Calu3 (cell line): Measurements from ENCODE around the gene ARL4D. TPM values are rescaled to one million over a fixed set of nuclear protein-coding genes. Genes with fewer than 3 reads are reported as not detected.
A peak's percentile ranks its signal among the peaks of the same experiment; 100 is the strongest.

Experiments used
- BruUV-seq: library from RNA; stranded (reverse); fragments of 400-500 nt; replicated peaks from 2 replicates; lab custom pipeline; 2021; lab: Mats Ljungman, UMichigan
- CTCF ChIA-PET: fragments of 300-600 bp; sonication (Branson Sonifier 250); formaldehyde crosslinking; loops from one replicate; lab custom pipeline; 2022; ENCODE audit warnings: antibody characterized with exemption; lab: Charles Lee
- DNase-seq: peaks from one replicate; pipeline ENCODE4 v3.0.0; 2022
- H3K27ac Mint-ChIP-seq: one replicate; pipeline ENCODE4 v1.8.0; 2022; ENCODE audit warnings: mixed read lengths; ENCODE audit not compliant: unreplicated experiment
- H3K27me3 Mint-ChIP-seq: one replicate; pipeline ENCODE4 v1.8.0; 2022; ENCODE audit warnings: mixed read lengths; ENCODE audit not compliant: unreplicated experiment
- H3K36me3 Mint-ChIP-seq: one replicate; pipeline ENCODE4 v1.8.0; 2022; ENCODE audit warnings: mild to moderate bottlenecking, moderate library complexity, mixed read lengths; ENCODE audit not compliant: insufficient read depth, unreplicated experiment
- H3K4me1 Mint-ChIP-seq: one replicate; pipeline ENCODE4 v1.8.0; 2022; ENCODE audit warnings: mild to moderate bottlenecking, low read depth, mixed read lengths; ENCODE audit not compliant: unreplicated experiment
- H3K4me3 Mint-ChIP-seq: one replicate; pipeline ENCODE4 v1.8.0; 2022; ENCODE audit warnings: mild to moderate bottlenecking, low read depth, moderate library complexity, mixed read lengths; ENCODE audit not compliant: unreplicated experiment
- H3K9me3 Mint-ChIP-seq: one replicate; pipeline ENCODE4 v1.8.0; 2022; ENCODE audit warnings: low read depth, mixed read lengths; ENCODE audit not compliant: unreplicated experiment
- CTCF ChIP-seq: fragments of 200-600 bp; IDR thresholded peaks from one replicate; pipeline ENCODE4 v1.8.0; 2022; ENCODE audit warnings: antibody characterized with exemption; ENCODE audit not compliant: unreplicated experiment
- intact Hi-C: fragments of 100-400 bp; cut with micrococcal nuclease; formaldehyde crosslinking; loops from one replicate; pipeline ENCODE4 v1.10.0; 2022; ENCODE audit not compliant: unreplicated experiment
- total RNA-seq: library from RNA; stranded (reverse); gene quantifications from 2 replicates; pipeline ENCODE4 v1.2.3, GENCODE V29; 2022

The ARL4D gene
- total RNA-seq, 1 experiment from 2014 or later = 3.4 TPM

- TF ChIP-seq CTCF = no peak
- H3K36me3 Mint-ChIP-seq = peaks cover 30% of the 10 kb centered on the region
- no peaks in the 10 kb centered on the region for H3K9me3 Mint-ChIP-seq
- H3K27me3 Mint-ChIP-seq = peaks cover 13% of the 10 kb centered on the region
- BruUV-seq = no TSS peak
- H3K4me1 Mint-ChIP-seq = peaks cover 36% of the 10 kb centered on the region
- peak; percentile 70 for DNase-seq
- CTCF ChIA-PET = interaction anchor here (0.9 to 2.0 kb wide), 5 partner anchors 10 to 127 kb away, joined by 3 to 18 read pairs (median 10); partner anchors contain the start of gene DHX8
- H3K27ac Mint-ChIP-seq = peak overlapping the region; percentile 11
- intact Hi-C loops = no loop called here
- no peak overlapping the region for H3K4me3 Mint-ChIP-seq
These were observed 41.8 kb upstream of the ARL4D start for GRCh38 chr17:43356999-43357398.

DNA sequence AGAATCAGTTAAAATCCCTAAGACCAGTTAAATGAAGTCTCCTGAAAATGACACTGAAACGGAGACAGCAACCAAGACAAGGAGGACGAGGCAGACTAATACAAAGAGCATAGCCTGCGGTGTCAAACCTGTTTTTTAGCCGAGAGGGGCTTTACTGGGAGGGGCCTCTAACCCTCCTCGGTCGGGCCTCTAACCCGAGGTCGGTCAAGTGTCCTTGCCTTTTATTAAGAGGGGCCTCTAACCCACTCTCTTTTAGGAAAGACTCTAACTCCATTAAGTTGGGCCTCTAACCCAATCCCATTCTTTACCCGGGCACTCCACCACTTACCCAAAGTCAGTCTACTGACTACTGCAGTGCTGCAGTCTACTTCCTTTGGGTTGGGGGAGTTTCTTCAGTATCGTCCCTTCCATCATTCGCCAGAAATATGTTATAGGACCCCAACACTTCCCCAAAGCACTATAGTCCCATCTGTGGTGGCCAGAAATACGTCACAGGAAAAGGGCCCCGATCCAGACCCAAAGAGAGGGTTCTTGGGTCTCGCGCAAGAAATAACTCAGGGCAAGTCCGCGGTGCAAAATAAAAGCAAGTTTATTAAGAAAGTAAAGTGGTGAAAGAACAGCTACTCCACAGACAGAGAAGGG is 39.2 kb upstream of the ARL4D start:
- Mint-ChIP-seq H3K27ac (peak overlapping the region; percentile 100), H3K36me3 (peaks cover 32% of the 10 kb centered on the region), H3K9me3 (no peaks in the 10 kb centered on the region), H3K4me3 (peak overlapping the region; percentile 72), H3K27me3 (peaks cover 13% of the 10 kb centered on the region), H3K4me1 (peaks cover 36% of the 10 kb centered on the region)
- no TSS peak for BruUV-seq
- no peak for DNase-seq
- CTCF ChIA-PET = interaction anchor here (1.2 kb wide), 1 partner anchor 21 kb away, joined by 4 read pairs; no protein-coding TSS in a partner anchor
- no peak for TF ChIP-seq CTCF
- intact Hi-C loops = loop anchor here (2.0 kb wide), 1 partner anchor 29 kb away; no protein-coding TSS in a partner anchor

DNA sequence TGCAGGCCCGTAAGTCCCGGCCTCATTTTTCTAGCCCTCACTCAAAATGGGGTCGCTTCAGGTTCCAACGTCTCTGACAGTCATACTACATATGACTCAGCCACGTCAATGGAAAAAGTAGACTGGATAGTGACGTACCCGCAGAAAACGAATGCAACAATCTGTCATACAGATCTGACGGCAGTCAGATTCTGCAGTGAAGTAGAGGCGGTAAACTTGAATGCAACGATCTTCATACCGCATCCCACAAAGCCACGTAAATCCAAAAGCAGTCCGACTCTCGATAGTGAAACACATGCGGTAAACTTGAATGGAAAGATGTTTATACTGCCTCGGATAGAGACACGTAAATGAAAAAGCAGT is 38.4 kb upstream of the ARL4D start:
- peak overlapping the region; percentile 100 for H3K27ac Mint-ChIP-seq
- H3K9me3 Mint-ChIP-seq = no peaks in the 10 kb centered on the region
- peaks cover 38% of the 10 kb centered on the region for H3K36me3 Mint-ChIP-seq
- intact Hi-C loops = loop anchor here (2.0 kb wide), 1 partner anchor 28 kb away; no protein-coding TSS in a partner anchor
- H3K4me1 Mint-ChIP-seq = peaks cover 40% of the 10 kb centered on the region
- peaks cover 13% of the 10 kb centered on the region for H3K27me3 Mint-ChIP-seq
- no TSS peak for BruUV-seq
- CTCF ChIA-PET = interaction anchor here (0.5 to 2.3 kb wide), 10 partner anchors 8 to 232 kb away, joined by 3 to 16 read pairs (median 5); partner anchors contain the start of gene DHX8
- peak overlapping the region; percentile 72 for H3K4me3 Mint-ChIP-seq
- DNase-seq = peak; percentile 52
- TF ChIP-seq CTCF = no peak

DNA sequence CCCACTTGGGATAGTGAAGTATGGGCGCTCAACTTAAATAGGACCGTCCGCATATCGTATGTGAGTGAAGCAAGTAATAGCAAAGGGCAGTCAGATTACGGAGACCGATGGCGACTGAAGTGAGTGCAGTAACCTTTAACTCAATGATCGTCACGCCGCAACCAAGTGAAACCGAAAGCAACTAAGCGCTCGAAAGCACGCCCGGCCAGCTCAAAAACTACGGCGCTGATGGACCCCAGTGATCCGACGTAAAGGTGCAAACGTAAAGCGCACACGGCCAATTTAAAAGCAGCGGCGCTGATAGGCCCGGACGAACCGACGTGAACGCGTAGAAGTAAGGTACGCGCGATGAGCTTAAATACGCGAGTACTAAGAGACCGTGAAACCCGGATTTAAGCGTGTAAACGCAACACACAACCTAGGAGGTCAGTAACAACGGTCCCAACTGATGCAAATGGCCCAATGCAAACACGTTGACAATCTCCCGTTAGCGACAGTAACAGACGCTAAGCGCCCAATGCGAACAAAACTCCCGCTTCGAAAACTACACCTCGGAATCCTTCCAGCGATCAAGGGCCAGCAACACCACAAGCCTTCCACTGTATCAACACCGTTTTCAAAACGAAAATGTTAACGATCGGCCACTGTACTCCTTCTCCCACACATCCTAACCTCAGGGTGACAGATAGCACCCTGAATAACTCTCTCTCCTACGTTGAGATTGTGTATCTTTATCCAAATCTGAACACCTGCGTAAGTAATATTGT is 37.9 kb upstream of the ARL4D start:
- DNase-seq = peak; percentile 95
- peak overlapping the region; percentile 72 for H3K4me3 Mint-ChIP-seq
- no peaks in the 10 kb centered on the region for H3K9me3 Mint-ChIP-seq
- no peak for TF ChIP-seq CTCF
- peaks cover 42% of the 10 kb centered on the region for H3K4me1 Mint-ChIP-seq
- H3K27ac Mint-ChIP-seq = peak overlapping the region; percentile 100
- H3K27me3 Mint-ChIP-seq = peaks cover 13% of the 10 kb centered on the region
- BruUV-seq = TSS peak; percentile 96
- peaks cover 42% of the 10 kb centered on the region for H3K36me3 Mint-ChIP-seq
- intact Hi-C loops = loop anchor here (2.0 kb wide), 1 partner anchor 28 kb away; no protein-coding TSS in a partner anchor
- CTCF ChIA-PET = interaction anchor here (0.5 to 2.3 kb wide), 10 partner anchors 8 to 232 kb away, joined by 3 to 16 read pairs (median 5); partner anchors contain the start of gene DHX8
